ENCODE data around the gene MICALL1. TPM values are rescaled to one million over a fixed set of nuclear protein-coding genes. Genes with fewer than 3 reads are reported as not detected.

The MICALL1 gene
- total RNA-seq, 6 experiments from 2014 or later = 37.7 to 46.5 (median 40.5) TPM

- Mint-ChIP-seq H3K4me1 (ENCODE audit: low read depth) (no peaks in the 10 kb centered on the region), H3K4me3 (no peak overlapping the region), H3K27me3 (ENCODE audit: insufficient read depth) (no peaks in the 10 kb centered on the region; the same call in 1 of the 2 replicates), H3K27ac (no peak overlapping the region), H3K9me3 (no peaks in the 10 kb centered on the region), H3K36me3 (ENCODE audit: low read depth) (peaks cover 5% of the 10 kb centered on the region)
- TF ChIP-seq CTCF (IDR thresholded peaks at IDR 0.05) = no peak
- DNase-seq = no peak
Observed at GRCh38 chr22:37922191-37922590, 16.1 kb downstream of the MICALL1 start.

GRCh38 chr22:37923927-37924326 is 17.8 kb downstream of the MICALL1 start:
- no peaks in the 10 kb centered on the region for H3K9me3 Mint-ChIP-seq
- H3K27ac Mint-ChIP-seq = no peak overlapping the region
- TF ChIP-seq CTCF (IDR thresholded peaks at IDR 0.05) = no peak
- no peak for DNase-seq
- H3K27me3 Mint-ChIP-seq (ENCODE audit: insufficient read depth) = no peaks in the 10 kb centered on the region
- no peaks in the 10 kb centered on the region for H3K4me1 Mint-ChIP-seq (ENCODE audit: low read depth)
- H3K4me3 Mint-ChIP-seq = no peak overlapping the region; the same call in 1 of the 2 replicates
- peaks cover 12% of the 10 kb centered on the region for H3K36me3 Mint-ChIP-seq (ENCODE audit: low read depth)

- Mint-ChIP-seq H3K36me3 (ENCODE audit: low read depth) (peaks cover 15% of the 10 kb centered on the region), H3K9me3 (no peaks in the 10 kb centered on the region), H3K4me3 (no peak overlapping the region), H3K27ac (no peak overlapping the region), H3K27me3 (ENCODE audit: insufficient read depth) (no peaks in the 10 kb centered on the region; the same call in 1 of the 2 replicates), H3K4me1 (ENCODE audit: low read depth) (no peaks in the 10 kb centered on the region)
- DNase-seq = no peak
- TF ChIP-seq CTCF (IDR thresholded peaks at IDR 0.05) = no peak
Observed at GRCh38 chr22:37924386-37925065, 18.4 kb downstream of the MICALL1 start.

- H3K36me3 Mint-ChIP-seq (ENCODE audit: low read depth) = peaks cover 11% of the 10 kb centered on the region
- H3K4me1 Mint-ChIP-seq (ENCODE audit: low read depth) = peaks cover under 1% of the 10 kb centered on the region; the same call in 1 of the 2 replicates
- no peak for DNase-seq
- no peak for TF ChIP-seq CTCF (IDR thresholded peaks at IDR 0.05)
- no peaks in the 10 kb centered on the region for H3K9me3 Mint-ChIP-seq
- no peak overlapping the region for H3K4me3 Mint-ChIP-seq
- no peaks in the 10 kb centered on the region; the same call in 1 of the 2 replicates for H3K27me3 Mint-ChIP-seq (ENCODE audit: insufficient read depth)
- no peak overlapping the region for H3K27ac Mint-ChIP-seq
Observed at GRCh38 chr22:37925330-37925729, 19.2 kb downstream of the MICALL1 start.

- no peaks in the 10 kb centered on the region for H3K9me3 Mint-ChIP-seq
Observed at GRCh38 chr22:37925767-37926166, 19.7 kb downstream of the MICALL1 start.

More at GRCh38 chr22:37925767-37926166, 19.7 kb downstream of the MICALL1 start:
- Mint-ChIP-seq H3K27me3 (ENCODE audit: insufficient read depth) (no peaks in the 10 kb centered on the region; the same call in 1 of the 2 replicates), H3K4me1 (ENCODE audit: low read depth) (peaks cover 5% of the 10 kb centered on the region), H3K27ac (no peak overlapping the region), H3K36me3 (ENCODE audit: low read depth) (peaks cover 10% of the 10 kb centered on the region), H3K4me3 (no peak overlapping the region)
- DNase-seq = no peak
- TF ChIP-seq CTCF (IDR thresholded peaks at IDR 0.05) = no peak

All from HFFc6 (cell line).